Measurements from ENCODE around the gene LRRC72.
"Not testable (repeated sequence)": the region's sequence is repeated elsewhere in the genome, so short reads cannot be mapped to it uniquely, and the experiment has no call there.

Gene LRRC72

GRCh38 chr7:16586081-16586874 lies 59.7 kb downstream of the LRRC72 start:
- DNase-seq: no peak

GRCh38 chr7:16587129-16587528 lies 60.5 kb downstream of the LRRC72 start:
- no peak for DNase-seq

- DNase-seq: peak; percentile 80
Observed at GRCh38 chr7:16587790-16588189, 61.2 kb downstream of the LRRC72 start.

GRCh38 chr7:16589881-16590280 lies 63.3 kb downstream of the LRRC72 start:
- no peak for DNase-seq

DNA sequence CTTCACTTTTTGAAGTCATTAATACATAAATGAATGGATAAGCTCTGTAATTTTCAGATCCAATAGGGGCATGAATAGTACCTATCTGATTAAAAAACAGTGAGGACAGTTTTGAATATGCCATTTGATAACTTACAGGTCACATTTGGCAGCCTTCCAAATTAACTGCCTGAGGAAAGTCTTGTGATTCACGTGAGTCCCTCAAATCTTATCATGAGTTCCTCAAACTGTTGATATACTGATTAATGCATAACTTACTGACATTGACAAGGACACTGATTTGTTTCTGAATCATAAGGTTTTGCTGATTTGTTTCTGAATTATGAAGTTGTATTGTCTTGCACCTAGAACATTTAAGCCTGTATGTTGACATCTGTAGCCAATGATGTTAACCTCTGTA lies 63.8 kb downstream of the LRRC72 start:
- no peak for DNase-seq

- no peak for DNase-seq
Observed at GRCh38 chr7:16592395-16592794, 65.8 kb downstream of the LRRC72 start.

GRCh38 chr7:16594061-16594460 lies 67.4 kb downstream of the LRRC72 start:
- no peak for DNase-seq

DNA sequence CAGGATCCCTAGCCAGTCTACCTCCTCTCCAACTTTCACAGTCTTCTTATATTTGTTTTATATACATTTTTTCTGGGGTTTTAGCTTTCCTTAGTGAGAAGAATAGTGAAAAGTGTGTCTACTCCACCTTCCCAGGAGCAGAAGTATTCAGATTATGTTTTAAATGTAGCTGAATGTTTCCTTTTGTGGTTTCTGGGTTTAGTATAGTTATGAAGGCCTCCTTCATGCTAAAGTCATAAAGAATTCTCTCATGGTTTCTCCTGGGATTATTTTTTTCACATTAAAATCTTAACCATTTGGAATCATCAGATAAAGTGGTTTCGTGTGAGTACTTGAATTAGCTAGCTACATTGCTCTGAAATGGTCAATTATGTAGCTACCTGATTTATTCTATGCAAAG lies 68.1 kb downstream of the LRRC72 start:
- DNase-seq: no peak

DNA sequence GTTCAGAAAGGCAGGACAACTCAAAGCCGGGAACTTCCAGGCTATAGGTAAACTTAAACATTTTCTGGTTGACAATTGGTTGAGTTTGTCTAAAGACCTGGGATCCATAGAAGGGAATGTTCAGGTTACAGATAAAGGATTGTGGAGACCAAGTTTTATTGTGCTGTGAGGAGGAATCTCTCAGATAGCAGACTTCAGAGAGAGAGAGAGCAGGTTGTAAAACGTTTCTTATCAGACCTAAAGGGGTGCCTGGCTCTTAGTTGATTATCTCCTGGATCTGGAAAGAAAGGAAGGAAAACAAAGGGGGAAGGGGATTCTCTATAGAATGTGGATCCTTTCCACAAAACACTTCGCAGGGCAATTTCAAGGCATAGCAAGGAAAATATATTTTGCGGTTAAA lies 69.0 kb downstream of the LRRC72 start:
- not testable (repeated sequence) for DNase-seq

DNA sequence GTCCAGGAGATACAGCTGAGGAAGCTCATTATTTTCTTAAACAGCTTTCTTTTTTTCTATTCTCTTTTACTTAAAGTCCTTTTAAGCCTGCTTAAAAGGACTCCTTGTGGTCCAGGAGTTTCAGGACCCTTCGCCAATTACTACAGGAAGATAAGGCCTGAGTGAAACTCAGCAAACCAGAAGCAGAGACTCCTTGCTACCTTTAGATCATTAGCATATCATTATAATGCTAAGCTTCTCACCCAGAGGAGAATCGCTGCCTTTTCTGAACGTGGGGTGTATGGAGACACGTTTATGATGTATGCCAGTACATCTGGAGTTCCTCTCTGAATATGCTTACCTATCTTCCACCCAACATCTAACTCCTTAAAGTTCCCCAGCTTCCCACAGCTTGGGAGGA lies 71.4 kb downstream of the LRRC72 start:
- DNase-seq: no peak

- no peak for DNase-seq
Observed at GRCh38 chr7:16599860-16600259, 73.2 kb downstream of the LRRC72 start.

- no peak for DNase-seq
Observed at GRCh38 chr7:16603633-16604032, 77.0 kb downstream of the LRRC72 start.

DNA sequence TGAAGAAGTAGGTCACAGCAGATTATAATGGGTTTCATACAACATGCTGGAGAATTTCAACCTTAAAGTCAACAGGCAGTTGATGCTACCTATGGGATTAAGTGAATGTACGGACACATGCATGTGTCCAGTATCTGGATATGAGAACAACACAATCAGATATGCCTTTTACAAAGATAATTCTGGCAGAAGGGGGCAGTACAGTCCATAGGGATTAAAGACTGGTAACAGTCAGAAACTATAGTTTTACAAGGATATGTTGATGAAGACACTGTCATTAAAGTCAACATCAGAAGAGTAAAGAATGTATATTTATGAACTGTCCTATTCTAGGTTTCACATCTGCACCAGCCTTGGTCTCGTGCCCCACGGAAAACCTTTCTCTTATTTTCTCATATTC lies 77.4 kb downstream of the LRRC72 start:
- no peak for DNase-seq

DNA sequence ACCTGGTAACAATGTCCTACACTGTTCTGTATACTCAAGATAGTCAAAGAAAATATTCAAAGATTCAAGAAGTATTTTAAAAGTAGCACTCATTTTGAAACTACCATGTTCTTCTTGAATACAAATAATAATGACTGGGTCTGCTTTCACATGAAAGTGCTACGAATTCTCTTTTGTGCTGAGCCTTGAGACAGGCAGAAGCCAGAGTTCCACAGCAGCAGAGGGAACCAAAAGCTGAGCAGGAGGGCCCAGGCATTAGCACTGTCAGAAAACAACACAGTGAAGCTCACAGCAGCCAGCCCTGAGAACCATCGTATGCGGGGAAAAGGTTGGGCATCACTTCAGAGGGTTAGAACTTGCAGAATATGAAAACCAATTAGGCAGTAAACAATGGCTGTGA lies 80.1 kb downstream of the LRRC72 start:
- DNase-seq: no peak

DNA sequence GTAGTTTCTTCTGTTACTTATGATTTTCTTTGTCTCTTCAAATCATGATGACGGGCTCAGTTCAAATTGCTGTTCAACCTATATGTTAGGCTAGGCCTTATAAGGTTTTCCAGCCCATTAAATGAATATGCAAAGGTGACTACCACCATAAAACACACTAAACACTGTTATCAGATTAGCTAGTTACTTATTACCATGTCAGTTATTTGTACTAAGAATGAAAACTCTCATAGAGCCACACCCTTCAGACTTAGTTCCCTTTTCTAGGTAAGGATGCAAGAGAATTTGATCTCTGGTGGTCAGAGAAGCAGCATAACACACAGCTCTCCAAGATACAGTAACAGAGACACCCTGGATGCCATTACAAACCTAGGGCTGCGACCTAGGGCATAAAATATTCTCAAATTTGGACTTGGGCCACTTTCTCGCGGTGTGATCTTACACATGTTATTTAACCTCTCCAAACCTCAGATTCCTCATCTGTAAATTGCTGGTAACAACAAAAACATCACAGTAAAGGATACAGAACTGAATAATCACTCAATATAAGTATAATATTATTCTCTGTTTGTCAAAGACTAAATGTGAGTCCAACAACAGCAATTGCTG lies 83.3 kb downstream of the LRRC72 start:
- no peak for DNase-seq

GRCh38 chr7:16611711-16612110 lies 85.1 kb downstream of the LRRC72 start:
- DNase-seq: no peak

GRCh38 chr7:16615228-16615627 lies 88.6 kb downstream of the LRRC72 start:
- DNase-seq: no peak

GRCh38 chr7:16616122-16616521 lies 89.5 kb downstream of the LRRC72 start:
- DNase-seq: no peak

GRCh38 chr7:16616542-16616941 lies 89.9 kb downstream of the LRRC72 start:
- DNase-seq: no peak

DNA sequence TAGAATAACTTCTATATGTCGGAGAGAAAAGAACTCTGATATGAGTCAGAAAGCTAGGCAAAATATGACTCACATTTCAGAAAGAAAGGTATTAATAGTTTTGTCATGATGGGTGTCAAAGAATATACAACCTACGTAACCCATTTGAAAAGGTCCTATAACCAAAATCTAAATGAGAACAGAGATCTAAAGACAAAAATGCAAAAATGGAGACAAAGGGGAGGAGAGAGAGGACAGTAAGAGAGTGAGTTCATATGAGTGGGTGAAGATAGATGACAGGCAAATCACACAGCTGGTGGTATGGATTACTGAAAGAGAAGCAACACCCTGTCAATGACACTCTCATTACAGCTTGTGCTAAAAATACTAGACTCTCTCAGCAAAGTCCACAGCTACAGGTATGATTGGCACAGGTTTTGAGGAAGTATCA lies 93.4 kb downstream of the LRRC72 start:
- DNase-seq: no peak

DNA sequence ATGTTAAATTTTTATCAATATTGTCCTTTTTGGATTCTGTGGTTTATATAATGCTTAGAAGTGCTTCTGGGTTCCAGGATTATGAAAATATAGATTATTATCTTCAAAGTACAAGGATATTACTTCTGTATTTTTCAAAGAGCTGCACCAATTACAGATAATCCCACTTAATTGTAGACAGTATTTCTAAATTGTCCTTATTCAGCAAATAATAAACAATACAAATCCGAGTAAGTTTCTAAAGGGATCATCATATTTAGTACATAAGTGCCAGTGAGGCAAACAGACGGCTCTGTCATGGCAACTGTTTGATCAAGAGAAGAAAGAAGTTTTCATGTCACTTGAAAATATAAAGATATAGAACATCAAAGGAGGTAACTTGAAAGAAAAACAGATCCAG lies 99.8 kb downstream of the LRRC72 start:
- no peak for DNase-seq

DNA sequence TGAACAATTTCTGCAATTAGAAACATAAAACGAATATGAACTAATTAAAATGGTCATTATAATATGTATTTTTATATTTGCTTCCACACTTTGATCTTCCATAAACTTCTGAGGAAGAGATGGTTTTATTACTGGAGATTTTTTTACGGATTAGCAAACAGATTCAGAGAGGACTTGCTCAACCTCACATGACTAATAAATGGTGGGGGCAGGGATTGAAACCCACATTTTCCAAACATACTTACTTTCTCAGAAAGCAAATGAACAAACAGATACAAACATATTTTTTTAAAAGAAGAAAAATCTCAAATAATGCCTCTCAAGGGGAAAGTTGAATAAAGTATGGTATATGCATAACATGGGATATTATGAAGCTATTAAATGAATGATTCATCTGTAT lies 100.6 kb downstream of the LRRC72 start:
- no peak for DNase-seq

DNA sequence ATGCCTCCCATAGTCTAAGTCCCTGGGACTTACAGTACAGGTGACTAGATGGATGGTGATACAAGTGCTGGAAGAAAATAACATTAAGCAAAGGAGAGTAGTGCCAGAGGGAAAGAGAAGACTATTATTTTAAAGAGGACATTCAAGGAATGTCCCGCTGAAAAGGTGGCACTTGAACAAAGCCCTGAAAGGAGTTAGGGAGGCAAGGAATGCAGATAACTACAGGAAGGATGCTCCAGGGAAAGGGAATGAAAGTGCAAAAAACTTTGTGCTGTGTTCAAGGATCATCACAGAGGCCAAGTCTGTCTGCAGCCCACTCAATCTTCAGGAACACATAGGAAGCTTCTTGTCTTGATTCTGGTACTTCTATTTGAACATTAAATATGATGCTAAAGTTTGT lies 104.0 kb downstream of the LRRC72 start:
- DNase-seq: no peak

Data from NCI-H774 (cell line).